ENCODE results near the gene ZBTB8A. TPM values are rescaled to one million over a fixed set of nuclear protein-coding genes. Genes with fewer than 3 reads are reported as not detected.

Gene ZBTB8A
- total and polyA plus RNA-seq, 2 of the 13 experiments (the other 11 are each of a cell fraction or from before 2014, with no cell fraction given) = 1.3 to 3.7 TPM

DNA sequence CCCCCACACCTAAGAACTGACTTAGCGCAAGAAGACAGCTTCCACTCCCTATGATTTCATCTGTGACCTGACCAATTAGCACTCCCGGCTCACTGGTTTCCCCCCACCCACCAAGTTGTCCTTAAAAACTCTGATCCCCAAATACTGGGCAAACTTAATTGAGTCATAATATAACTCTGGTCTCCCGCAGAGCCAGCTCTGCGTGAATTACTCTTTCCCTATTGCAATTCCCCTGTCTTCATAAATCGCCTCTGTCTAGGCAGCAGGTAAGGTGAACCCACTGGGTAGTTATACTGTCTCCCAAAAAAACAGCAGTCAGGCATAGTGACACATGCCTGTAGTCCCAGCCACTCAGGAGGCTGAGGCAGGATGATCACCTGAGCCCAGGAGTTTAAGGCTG, 74.2 kb downstream of the ZBTB8A start:
- Histone ChIP-seq H3K4me1 (ENCODE audit: insufficient read depth, low read length) (peaks cover 15% of the 10 kb centered on the region), H3K4me2 (ENCODE audit: low read depth, low read length) (no peak overlapping the region), H4K20me1 (ENCODE audit: insufficient read depth, low read length) (no peaks in the 10 kb centered on the region), H3K36me3 (replicated peaks in 1 of 2; ENCODE audit: control insufficient read depth in 1 of 2, insufficient read depth in 2 of 2, low read length in 2 of 2) (no peaks in the 10 kb centered on the region), H2AFZ (ENCODE audit: low read length) (no peak overlapping the region), H3K79me2 (ENCODE audit: insufficient read depth, low read length) (no peaks in the 10 kb centered on the region), H3K4me3 (replicated peaks in 1 of 3; ENCODE audit: insufficient read depth in 1 of 3, low read depth in 2 of 3, low read length in 3 of 3) (no peak overlapping the region), H3K27ac (ENCODE audit: extremely low read length, insufficient read depth, low read length) (no peak overlapping the region), H3K27me3 (ENCODE audit: control insufficient read depth in 1 of 2, insufficient read depth in 2 of 2, low read length in 2 of 2) (no peaks in the 10 kb centered on the region; a peak in 1 of 5 replicates), H3K9me3 (ENCODE audit: low read length) (no peaks in the 10 kb centered on the region), H3K9ac (ENCODE audit: insufficient read depth, low read depth, low read length) (no peak overlapping the region)
- ATAC-seq = no peak
- 98% methylated on average over 5 of the region's 5 CpGs for WGBS (ENCODE audit: low lambda C conversion rate)
- DNase-seq (ENCODE audit: low spot score) = no peak
- intact Hi-C loops (cut with micrococcal nuclease; ENCODE audit: unreplicated experiment) = no loop called here
- CTCF ChIA-PET (ENCODE audit: low intra/inter-chr PET ratio, low total read pairs) = no interaction called here
- no TSS peak for BruUV-seq (replicated peaks)
- FAIRE-seq = no peak
- no peak for TF ChIP-seq PHF20 (CRISPR knock-in tag; IDR thresholded peaks at IDR 0.05)
- in situ Hi-C loops (cut with HindIII; ENCODE audit: extremely low pct_ligation_motif_present, low pct_unique_long_range_greater_than_20kb) = no loop called here
- POLR2A ChIA-PET = interaction anchor here (0.7 kb wide), 1 partner anchor 74 kb away, joined by 3 read pairs; no protein-coding TSS in a partner anchor

DNA sequence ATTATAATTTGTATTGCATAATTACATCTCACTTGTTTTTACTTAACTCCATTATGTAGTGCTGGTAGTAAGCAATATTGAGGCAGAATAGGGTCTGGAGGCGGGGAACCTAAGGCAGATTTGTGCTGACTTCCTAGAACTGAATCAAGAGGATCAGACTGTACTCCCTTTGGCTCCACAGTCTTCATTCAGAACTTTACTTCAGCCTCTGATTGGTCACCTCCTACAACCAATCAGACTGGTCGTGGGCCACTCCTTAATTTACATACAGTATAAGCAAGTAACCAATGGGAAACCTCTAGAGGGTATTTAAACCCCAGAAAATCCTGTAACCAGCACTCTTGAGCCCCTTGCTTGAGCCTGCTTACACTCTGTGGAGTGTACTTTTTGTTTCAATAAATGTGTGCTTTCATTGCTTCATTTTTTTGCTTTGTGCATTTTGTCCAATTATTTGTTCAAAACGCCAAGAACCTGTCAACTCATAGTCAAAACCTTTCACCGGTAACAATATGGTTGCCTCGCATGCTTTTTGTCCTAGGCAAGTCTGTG, 79.5 kb downstream of the ZBTB8A start:
- Histone ChIP-seq H3K27ac (ENCODE audit: extremely low read length, insufficient read depth, low read length) (no peak overlapping the region), H3K27me3 (ENCODE audit: control insufficient read depth in 1 of 2, insufficient read depth in 2 of 2, low read length in 2 of 2) (no peaks in the 10 kb centered on the region), H3K4me3 (replicated peaks in 1 of 3; ENCODE audit: insufficient read depth in 1 of 3, low read depth in 2 of 3, low read length in 3 of 3) (no peak overlapping the region), H3K9me3 (ENCODE audit: low read length) (no peaks in the 10 kb centered on the region), H4K20me1 (ENCODE audit: insufficient read depth, low read length) (no peaks in the 10 kb centered on the region), H3K9ac (ENCODE audit: insufficient read depth, low read depth, low read length) (no peak overlapping the region), H3K4me1 (ENCODE audit: insufficient read depth, low read length) (no peaks in the 10 kb centered on the region), H3K79me2 (ENCODE audit: insufficient read depth, low read length) (no peaks in the 10 kb centered on the region), H3K36me3 (replicated peaks in 1 of 2; ENCODE audit: control insufficient read depth in 1 of 2, insufficient read depth in 2 of 2, low read length in 2 of 2) (peaks cover 0 to 4% of the 10 kb centered on the region in 2 experiments; a peak in 1 of 5 replicates), H3K4me2 (ENCODE audit: low read depth, low read length) (no peak overlapping the region), H2AFZ (ENCODE audit: low read length) (no peak overlapping the region)
- no peak; the same call in 2 of the 3 replicates for ATAC-seq
- ChIA-PET CTCF (ENCODE audit: low intra/inter-chr PET ratio, low total read pairs) (no interaction called here), POLR2A (no interaction called here)
- 100% methylated on average over 5 of the region's 5 CpGs for WGBS (ENCODE audit: low lambda C conversion rate)
- TF ChIP-seq MAFF (IDR thresholded peaks at IDR 0.05; ENCODE audit: low read depth, low read length) (no peak), KDM2A (CRISPR knock-in tag; IDR thresholded peaks at IDR 0.05; ENCODE audit: borderline replicate concordance, low read depth) (no peak), RAD21 (CRISPR knock-in tag; IDR thresholded peaks at IDR 0.05) (no peak), SP5 (CRISPR knock-in tag; IDR thresholded peaks at IDR 0.05; ENCODE audit: borderline replicate concordance, low read depth) (no peak), ZNF20 (CRISPR knock-in tag; IDR thresholded peaks at IDR 0.05) (peak; percentile 92; the same call in 1 of the 2 replicates), ZBTB21 (CRISPR knock-in tag; IDR thresholded peaks at IDR 0.05) (no peak)
- TF ChIP-seq, protein P1, sequence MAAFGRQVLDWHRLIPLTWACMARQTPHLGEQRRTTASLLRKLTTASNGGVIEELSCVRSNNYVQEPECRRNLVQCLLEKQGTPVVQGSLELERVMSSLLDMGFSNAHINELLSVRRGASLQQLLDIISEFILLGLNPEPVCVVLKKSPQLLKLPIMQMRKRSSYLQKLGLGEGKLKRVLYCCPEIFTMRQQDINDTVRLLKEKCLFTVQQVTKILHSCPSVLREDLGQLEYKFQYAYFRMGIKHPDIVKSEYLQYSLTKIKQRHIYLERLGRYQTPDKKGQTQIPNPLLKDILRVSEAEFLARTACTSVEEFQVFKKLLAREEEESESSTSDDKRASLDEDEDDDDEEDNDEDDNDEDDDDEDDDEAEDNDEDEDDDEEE (CRISPR knock-in tag; IDR thresholded peaks at IDR 0.05) = no peak
- intact Hi-C loops (cut with micrococcal nuclease; ENCODE audit: unreplicated experiment) (no loop called here), in situ Hi-C loops (cut with HindIII; ENCODE audit: extremely low pct_ligation_motif_present, low pct_unique_long_range_greater_than_20kb) (no loop called here)
- no peak for DNase-seq (ENCODE audit: low spot score)
- BruUV-seq (replicated peaks) = no TSS peak
- FAIRE-seq = no peak

Data from HepG2 (cell line).